Coronary artery (tissue), 2 donors: Measurements from ENCODE around the gene CTF1.

Source experiments
- DNase-seq: peaks from one replicate; pipeline ENCODE4 v3.0.0-alpha.2; 2017; ENCODE audit warnings: low spot score
- H3K27ac ChIP-seq, 2 donors: fragments of 200-600 bp; sonication (generic); one replicate each; pipeline ENCODE4 v1.5.1; 2016 to 2019
- H3K4me3 ChIP-seq: fragments of 200-600 bp; sonication (generic); 2 replicates; pipeline ENCODE4 v1.5.1; 2016; ENCODE audit warnings: mild to moderate bottlenecking, moderate library complexity
- TF ChIP-seq, protein P1 (sequence below): fragments of 200-600 bp; sonication (generic); IDR thresholded peaks from one replicate; pipeline ENCODE4 v1.5.1; 2019; ENCODE audit warnings: antibody characterized with exemption

CTF1 gene

DNA sequence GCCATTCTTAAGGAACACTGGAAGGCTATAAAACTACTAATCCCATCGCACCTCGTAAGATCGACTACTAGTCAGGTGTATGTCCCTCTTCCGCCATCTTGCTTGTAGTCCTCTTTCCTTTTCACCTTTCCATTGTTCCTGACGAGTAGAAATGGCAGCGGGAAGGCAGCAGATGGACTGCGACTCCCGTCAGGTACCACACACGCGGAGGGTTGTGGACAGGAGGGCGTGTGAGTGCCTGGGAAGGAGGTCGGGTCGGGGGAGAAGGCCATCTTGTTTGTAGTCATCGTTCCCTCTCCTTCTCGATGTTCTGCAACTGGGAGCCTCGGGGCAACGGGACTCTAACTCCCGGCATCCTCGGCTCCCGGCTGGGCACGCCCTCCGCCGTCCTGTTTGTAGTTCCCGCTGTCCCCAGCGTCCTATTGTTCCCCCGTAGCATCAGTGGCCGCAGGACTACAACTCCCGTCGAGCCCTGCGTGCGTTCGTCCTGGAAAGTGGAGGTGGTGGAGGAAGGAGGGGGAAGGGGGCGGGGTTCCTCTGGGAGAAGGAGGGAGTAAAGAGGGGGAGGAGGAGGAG, 26.6 kb downstream of the CTF1 start:
- TF ChIP-seq, protein P1, sequence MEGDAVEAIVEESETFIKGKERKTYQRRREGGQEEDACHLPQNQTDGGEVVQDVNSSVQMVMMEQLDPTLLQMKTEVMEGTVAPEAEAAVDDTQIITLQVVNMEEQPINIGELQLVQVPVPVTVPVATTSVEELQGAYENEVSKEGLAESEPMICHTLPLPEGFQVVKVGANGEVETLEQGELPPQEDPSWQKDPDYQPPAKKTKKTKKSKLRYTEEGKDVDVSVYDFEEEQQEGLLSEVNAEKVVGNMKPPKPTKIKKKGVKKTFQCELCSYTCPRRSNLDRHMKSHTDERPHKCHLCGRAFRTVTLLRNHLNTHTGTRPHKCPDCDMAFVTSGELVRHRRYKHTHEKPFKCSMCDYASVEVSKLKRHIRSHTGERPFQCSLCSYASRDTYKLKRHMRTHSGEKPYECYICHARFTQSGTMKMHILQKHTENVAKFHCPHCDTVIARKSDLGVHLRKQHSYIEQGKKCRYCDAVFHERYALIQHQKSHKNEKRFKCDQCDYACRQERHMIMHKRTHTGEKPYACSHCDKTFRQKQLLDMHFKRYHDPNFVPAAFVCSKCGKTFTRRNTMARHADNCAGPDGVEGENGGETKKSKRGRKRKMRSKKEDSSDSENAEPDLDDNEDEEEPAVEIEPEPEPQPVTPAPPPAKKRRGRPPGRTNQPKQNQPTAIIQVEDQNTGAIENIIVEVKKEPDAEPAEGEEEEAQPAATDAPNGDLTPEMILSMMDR, result no peak

DNA sequence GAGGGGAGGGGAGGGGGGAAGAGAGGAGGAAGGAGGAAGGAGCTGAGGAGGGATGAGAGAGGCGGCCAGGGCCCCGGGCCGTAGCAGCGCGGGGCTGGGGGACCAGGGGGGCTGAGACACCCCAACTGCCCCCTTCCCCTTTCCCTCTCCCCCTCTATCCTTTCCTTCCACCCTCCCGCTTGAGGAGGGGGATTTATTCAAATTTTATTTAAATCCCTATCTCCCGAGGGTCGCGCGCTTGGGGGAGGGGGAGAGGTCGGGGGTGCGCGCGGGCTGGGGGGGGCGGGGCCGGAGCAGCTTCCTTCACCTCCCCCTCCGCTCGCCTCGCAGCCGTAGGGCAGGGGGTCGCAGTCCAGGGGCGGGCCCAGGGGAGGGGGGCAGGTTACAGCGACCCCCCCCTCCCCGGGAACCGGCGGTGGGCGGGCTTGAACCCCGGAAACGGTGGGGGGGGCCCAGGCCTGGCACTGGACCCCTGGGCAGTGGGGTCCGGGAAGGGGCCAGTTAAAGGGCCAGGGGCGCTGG, 27.2 kb downstream of the CTF1 start, which contains the start of gene FBXL19:
TSS of gene FBXL19 (plus strand) at position 19 of the 522 bp plus-strand sequence. CDS start 2,183 bp downstream, outside the sequence.
- H3K4me3 ChIP-seq, result peak within 1 kb of the TSS; percentile 82
- peak within 1 kb of the TSS; percentile 93 to 95 for H3K27ac ChIP-seq
- DNase-seq, result peak; percentile 85
- TF ChIP-seq, protein P1, result no peak

More for the DNA sequence above, 26.6 kb downstream of the CTF1 start:
- peak; percentile 100 for DNase-seq
- Histone ChIP-seq H3K4me3 (peak overlapping the region; percentile 82), H3K27ac (peak overlapping the region; percentile 93 to 95)

DNA sequence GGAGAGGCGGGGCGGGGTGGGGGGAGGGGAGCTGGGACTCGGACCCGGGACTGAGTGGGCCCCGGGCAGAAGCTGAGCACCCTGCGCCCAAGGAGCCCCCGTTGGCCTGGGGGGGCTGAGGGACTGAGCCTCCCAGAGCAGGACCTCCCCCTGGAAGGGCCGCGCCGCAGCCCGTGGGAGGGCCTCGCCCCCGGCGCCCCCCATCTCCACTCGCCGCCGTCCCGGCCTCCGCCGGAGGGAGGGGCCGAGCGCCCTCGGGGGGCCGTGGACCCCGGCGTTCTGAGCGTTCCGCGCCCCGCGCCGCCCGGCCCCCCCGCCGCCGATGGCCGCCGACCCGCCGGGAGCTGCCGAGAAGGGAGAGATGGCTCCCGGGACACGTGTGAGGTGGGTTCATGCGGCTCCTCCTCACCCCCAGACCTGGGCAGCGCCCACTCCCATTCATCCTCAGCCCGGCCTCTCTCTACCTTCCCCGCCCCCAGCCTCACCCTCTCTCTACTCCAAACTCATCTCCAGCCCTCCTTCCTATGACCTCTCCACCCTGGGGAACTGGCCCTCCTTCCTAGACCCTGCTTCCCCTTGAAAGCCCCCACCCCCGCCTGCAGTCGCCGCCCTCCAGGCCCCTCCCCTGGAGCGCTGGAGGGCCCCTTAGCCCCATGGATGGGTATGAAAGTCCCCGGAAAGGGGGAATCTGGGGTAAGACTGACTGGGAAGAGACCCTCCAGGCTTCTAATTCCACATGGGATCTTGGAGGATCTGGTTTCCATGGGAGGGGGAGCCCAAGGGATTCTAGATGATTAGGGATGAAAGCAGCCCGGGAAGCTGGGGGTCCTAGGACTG, 27.9 kb downstream of the CTF1 start:
- no peak for DNase-seq
- Histone ChIP-seq H3K27ac (peak overlapping the region; percentile 93 to 95), H3K4me3 (peak overlapping the region; percentile 82)
- TF ChIP-seq, protein P1, result no peak

DNA sequence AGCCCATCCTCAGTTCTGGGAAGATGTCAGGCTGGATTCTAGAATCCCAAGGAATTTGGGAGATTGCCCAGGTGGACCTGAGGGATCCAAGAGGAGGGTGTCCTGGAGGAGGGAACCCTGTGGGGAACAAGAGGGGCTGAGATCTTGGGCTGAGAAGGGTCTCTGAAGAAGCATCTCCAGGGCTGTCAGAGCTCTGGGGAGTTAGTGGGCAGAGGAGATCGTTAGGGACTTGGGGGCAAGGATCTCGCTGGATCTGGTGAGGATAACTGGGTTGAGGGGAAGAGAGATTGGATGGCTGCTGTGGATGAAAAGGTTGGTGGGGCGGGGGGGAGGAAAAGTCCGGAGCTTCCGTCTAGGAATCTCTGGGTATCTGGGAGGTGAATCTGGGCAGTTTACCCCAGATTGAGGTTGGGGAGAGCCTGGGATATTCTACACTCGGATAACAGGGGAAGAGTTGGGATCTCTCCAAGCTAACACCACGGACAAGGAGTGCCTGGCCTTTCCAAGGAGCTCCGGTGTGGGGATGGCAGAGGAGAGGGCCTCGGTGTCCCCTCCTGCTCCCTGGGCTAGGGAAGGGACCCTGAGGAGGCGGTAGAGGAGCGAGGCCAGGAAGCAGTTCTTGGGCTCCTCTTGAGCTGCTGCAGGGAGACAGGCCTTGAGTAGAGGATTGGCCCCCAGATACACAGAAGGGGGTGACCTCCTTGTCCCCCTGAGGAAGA, 28.7 kb downstream of the CTF1 start:
- TF ChIP-seq, protein P1, result no peak
- Histone ChIP-seq H3K4me3 (peak overlapping the region; percentile 82), H3K27ac (peak overlapping the region in 1 of 2 donors; percentile 93)
- no peak for DNase-seq

DNA sequence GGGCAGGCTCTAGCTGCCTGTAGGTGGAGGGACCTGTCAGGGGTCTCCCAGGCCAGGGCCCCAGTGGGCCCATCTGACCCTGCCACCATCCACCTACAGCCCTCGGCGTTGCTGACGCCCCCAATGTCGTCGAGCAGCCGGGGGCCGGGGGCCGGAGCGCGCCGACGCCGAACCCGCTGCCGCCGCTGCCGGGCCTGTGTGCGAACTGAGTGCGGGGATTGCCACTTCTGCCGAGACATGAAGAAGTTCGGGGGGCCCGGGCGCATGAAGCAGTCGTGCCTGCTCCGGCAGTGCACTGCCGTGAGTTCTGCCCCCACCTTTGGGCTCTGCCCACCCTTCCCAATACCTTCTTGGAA, 29.2 kb downstream of the CTF1 start:
- Histone ChIP-seq H3K4me3 (no peak overlapping the region), H3K27ac (no peak overlapping the region)
- TF ChIP-seq, protein P1, result no peak
- no peak for DNase-seq

DNA sequence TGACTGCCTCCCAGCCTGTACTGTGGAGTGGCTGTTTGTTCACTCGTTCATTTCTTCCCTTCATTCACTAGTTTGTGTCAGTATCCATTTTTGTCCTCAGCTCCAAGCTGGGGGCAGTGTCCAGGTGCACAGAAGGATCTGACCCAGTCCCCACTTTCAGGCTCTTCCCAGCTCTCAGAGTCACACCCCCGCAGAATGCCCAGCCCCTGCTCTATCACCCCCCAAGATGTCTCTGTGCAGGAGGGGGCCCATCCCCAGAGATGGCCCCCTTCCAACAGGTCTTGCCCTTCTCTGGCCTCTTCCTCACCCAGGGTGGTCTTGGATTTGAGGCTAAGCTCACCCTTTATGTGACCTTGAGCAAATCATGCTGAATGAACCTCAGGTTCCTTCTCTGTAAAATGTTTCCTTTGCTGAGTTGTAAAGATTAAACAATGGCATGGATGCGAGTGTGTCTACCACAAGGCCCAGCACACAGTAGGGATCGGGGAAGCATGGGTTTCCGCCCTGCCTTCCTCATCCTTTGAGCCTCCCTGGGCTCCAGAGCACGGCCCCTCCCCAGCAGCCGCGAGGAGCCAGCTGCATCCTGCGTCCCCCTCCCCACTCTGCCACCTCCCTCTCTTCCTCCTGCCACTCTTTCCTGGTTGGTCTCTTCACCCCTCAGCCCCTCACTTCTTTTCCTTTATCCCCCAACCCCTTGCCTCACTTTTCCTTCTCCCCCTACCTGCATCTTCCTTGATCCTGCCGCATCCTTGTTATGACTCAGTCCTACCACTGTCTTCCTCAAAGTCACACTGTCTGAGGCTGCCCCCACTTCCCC, 29.8 kb downstream of the CTF1 start:
- H3K4me3 ChIP-seq, result no peak overlapping the region
- DNase-seq, result no peak
- no peak overlapping the region for H3K27ac ChIP-seq
- TF ChIP-seq, protein P1, result no peak
